SK-N-SH (cell line): ENCODE data around the gene JPT2. TPM values are rescaled to one million over a fixed set of nuclear protein-coding genes. Genes with fewer than 3 reads are reported as not detected.

ENCODE experiments used
- CTCF ChIA-PET: fragments of 300-600, 350-600 bp; formaldehyde crosslinking; extraction: SDS; loops from one replicate; lab custom pipeline; 2021; lab: Yijun Ruan, JAX
- POLR2A ChIA-PET: fragments of 350-600 bp; sonication (Branson Sonifier 250); formaldehyde crosslinking; extraction: SDS; loops from one replicate; lab custom pipeline; 2020; ENCODE audit warnings: antibody characterized with exemption, inconsistent platforms; lab: Yijun Ruan, JAX
- DNase-seq: peaks from one replicate; pipeline ENCODE4 v3.0.0; 2012
- H2AFZ ChIP-seq: fragments of 200-600 bp; sonication (generic); 2 replicates; pipeline ENCODE4 v1.8.1; 2016; ENCODE audit warnings: antibody characterized with exemption, mild to moderate bottlenecking, low read depth
- H3F3A ChIP-seq: fragments of 200-600 bp; sonication (generic); replicated peaks from 2 replicates; pipeline ENCODE3; 2016; ENCODE audit warnings: antibody characterized with exemption, mild to moderate bottlenecking; ENCODE audit not compliant: insufficient read depth
- H3K27ac ChIP-seq, 2 experiments: fragments of 200-500 bp in 1 of 2; fragments of 200-600 bp in 1 of 2; sonication (Bioruptor generic) in 1 of 2; sonication (generic), shearing (Covaris generic) in 1 of 2; 2 replicates each; pipeline versions ENCODE4 v1.5.1 to v1.6.1; 2014 to 2016; ENCODE audit warnings: low read depth in 2 of 2, inconsistent platforms in 1 of 2, low read length in 1 of 2, mild to moderate bottlenecking in 1 of 2, mixed read lengths in 1 of 2
- H3K27me3 ChIP-seq: fragments of 200-600 bp; sonication (generic), shearing (Covaris generic); 2 replicates; pipeline ENCODE4 v1.6.1; 2016; ENCODE audit warnings: mixed run types; ENCODE audit not compliant: insufficient read depth
- H3K36me3 ChIP-seq, 2 experiments: fragments of 200-500 bp in 1 of 2; fragments of 200-600 bp in 1 of 2; sonication (Bioruptor generic) in 1 of 2; sonication (generic) in 1 of 2; replicated peaks in 1 of 2; 2 replicates each; pipeline versions ENCODE3 to v1.5.1; 2014 to 2016; ENCODE audit warnings: low read length in 1 of 2, mild to moderate bottlenecking in 1 of 2; ENCODE audit not compliant: insufficient read depth in 2 of 2, control insufficient read depth in 1 of 2
- H3K4me1 ChIP-seq, 2 experiments: fragments of 200-500 bp in 1 of 2; fragments of 200-600 bp in 1 of 2; sonication (Bioruptor generic) in 1 of 2; sonication (generic), shearing (Covaris generic) in 1 of 2; 2 replicates each; pipeline versions ENCODE4 v1.5.1 to v1.6.1; 2014 to 2016; ENCODE audit warnings: low read depth in 1 of 2, low read length in 1 of 2, mixed run types in 1 of 2; ENCODE audit not compliant: insufficient read depth in 2 of 2, control insufficient read depth in 1 of 2
- H3K4me2 ChIP-seq: fragments of 200-600 bp; sonication (generic), shearing (Covaris generic); 2 replicates; pipeline ENCODE4 v1.6.1; 2017; ENCODE audit warnings: mixed run types
- H3K4me3 ChIP-seq, 2 experiments: fragments of 200-500 bp in 1 of 2; fragments of 200-600 bp in 1 of 2; sonication (Bioruptor generic) in 1 of 2; sonication (generic), shearing (Covaris generic) in 1 of 2; 2 replicates each; pipeline versions ENCODE4 v1.5.1 to v1.8.1; 2014 to 2016; ENCODE audit warnings: low read depth in 2 of 2, inconsistent platforms in 1 of 2, low read length in 1 of 2, mild to moderate bottlenecking in 1 of 2, mixed read lengths in 1 of 2, moderate library complexity in 1 of 2
- H3K79me2 ChIP-seq: fragments of 200-600 bp; sonication (generic); 2 replicates; pipeline ENCODE4 v1.8.1; 2017; ENCODE audit warnings: mild to moderate bottlenecking; ENCODE audit not compliant: insufficient read depth
- H3K9ac ChIP-seq: fragments of 200-600 bp; sonication (generic); 2 replicates; pipeline ENCODE4 v1.6.1; 2017; ENCODE audit warnings: mixed run types
- H3K9me2 ChIP-seq: fragments of 200-600 bp; sonication (generic); 2 replicates; pipeline ENCODE4 v1.6.1; 2017; ENCODE audit warnings: mixed run types
- H3K9me3 ChIP-seq: fragments of 200-600 bp; sonication (generic); 2 replicates; pipeline ENCODE4 v1.6.1; 2017; ENCODE audit warnings: mixed run types, mild to moderate bottlenecking, moderate library complexity
- H4K20me1 ChIP-seq: fragments of 200-600 bp; sonication (generic); 2 replicates; pipeline ENCODE4 v1.6.1; 2017; ENCODE audit warnings: mild to moderate bottlenecking, mixed run types; ENCODE audit not compliant: insufficient read depth
- CHD2 ChIP-seq: fragments of 150-350 bp; IDR thresholded peaks from 2 replicates; pipeline ENCODE4 v1.6.1; 2018; ENCODE audit warnings: low read length; ENCODE audit not compliant: partially characterized antibody
- CTCF ChIP-seq: fragments of 200-600 bp; sonication (generic); IDR thresholded peaks from 2 replicates; pipeline ENCODE4 v1.6.1; 2017; ENCODE audit warnings: antibody characterized with exemption, mild to moderate bottlenecking, moderate library complexity
- FOSL2 ChIP-seq: IDR thresholded peaks from 2 replicates; pipeline ENCODE4 v1.4.0; 2012; ENCODE audit warnings: low read depth, mild to moderate bottlenecking, moderate library complexity, borderline replicate concordance
- FOXJ3 ChIP-seq: sonication (generic); formaldehyde crosslinking; IDR thresholded peaks from 2 replicates; pipeline ENCODE4 v1.5.1; 2020; ENCODE audit warnings: mild to moderate bottlenecking, missing genetic modification reagents
- GATA2 ChIP-seq: sonication (generic); formaldehyde crosslinking; IDR thresholded peaks from 2 replicates; pipeline ENCODE4 v1.5.0; 2020; ENCODE audit warnings: mild to moderate bottlenecking, missing genetic modification reagents
- IRF3 ChIP-seq: fragments of 150-350 bp; IDR thresholded peaks from 2 replicates; pipeline ENCODE4 v1.6.1; 2016; ENCODE audit warnings: mild to moderate bottlenecking, low read depth, low read length
- JUND ChIP-seq: IDR thresholded peaks from 2 replicates; pipeline ENCODE4 v1.4.0; 2012
- MEF2A ChIP-seq: IDR thresholded peaks from 2 replicates; pipeline ENCODE4 v1.4.0; 2012; ENCODE audit warnings: low read depth, borderline replicate concordance
- NRF1 ChIP-seq: IDR thresholded peaks from 2 replicates; pipeline ENCODE4 v1.6.1; 2012; ENCODE audit warnings: low read depth, mild to moderate bottlenecking, low read length
- RAD21 ChIP-seq: IDR thresholded peaks from 2 replicates; pipeline ENCODE4 v1.6.1; 2012; ENCODE audit warnings: mild to moderate bottlenecking, low read length
- TCF12 ChIP-seq: IDR thresholded peaks from 2 replicates; pipeline ENCODE4 v1.4.0; 2012
- TEAD4 ChIP-seq: IDR thresholded peaks from 2 replicates; pipeline ENCODE4 v1.4.0; 2012; ENCODE audit warnings: mild to moderate bottlenecking, borderline replicate concordance; ENCODE audit not compliant: insufficient read depth
- YY1 ChIP-seq: IDR thresholded peaks from 2 replicates; pipeline ENCODE4 v1.4.0; 2012; ENCODE audit warnings: low read depth, mild to moderate bottlenecking
- WGBS: methylation state at CpG from one replicate; pipeline ENCODE4 v1.1.6; 2017; ENCODE audit warnings: low lambda C conversion rate; 5-methylcytosine and 5-hydroxymethylcytosine counted together
- polyA plus RNA-seq, 3 experiments: library from polyadenylated mRNA; depleted of rRNA; stranded (reverse); fragments of >200 nt; gene quantifications; 2 replicates each; pipeline ENCODE4 v1.2.3, GENCODE V29; 2012
- TF ChIP-seq, protein P1 (sequence below): IDR thresholded peaks from 2 replicates; pipeline ENCODE4; 2012
- TF ChIP-seq, protein P2 (sequence below): IDR thresholded peaks from 2 replicates; pipeline ENCODE4 v1.4.0; 2012; ENCODE audit warnings: low read depth, borderline replicate concordance
- TF ChIP-seq, protein P3 (sequence below): fragments of 150-350 bp; IDR thresholded peaks from 2 replicates; pipeline ENCODE4 v1.6.1; 2017; ENCODE audit warnings: antibody characterized with exemption, low read length, low read depth, borderline replicate concordance
- TF ChIP-seq, protein P4 (sequence below): IDR thresholded peaks from 2 replicates; pipeline ENCODE4 v1.4.0; 2012; ENCODE audit warnings: low read depth, borderline replicate concordance
- TF ChIP-seq, protein P5 (sequence below): IDR thresholded peaks from 2 replicates; pipeline ENCODE4 v1.6.1; 2012; ENCODE audit warnings: mild to moderate bottlenecking, low read depth, low read length, moderate library complexity

JPT2 gene
- polyA plus RNA-seq, 1 of the 3 experiments (the other 2 are of a cell fraction) = 67.4 TPM

GRCh38 chr16:1655909-1656807, 21.9 kb upstream of the JPT2 start:
- ChIA-PET CTCF (interaction anchor here (0.9 to 1.1 kb wide), 2 partner anchors 49 to 67 kb away, joined by 3 to 4 read pairs; no protein-coding TSS in a partner anchor), POLR2A (no interaction called here)
- no peaks in the 10 kb centered on the region for H3K9me2 ChIP-seq
- peaks cover 9% of the 10 kb centered on the region; the same call in 1 of the 2 replicates for H4K20me1 ChIP-seq
- H3F3A ChIP-seq = no peaks in the 10 kb centered on the region
- no peaks in the 10 kb centered on the region for H3K27me3 ChIP-seq
- WGBS = 95% methylated on average over 23 of the region's 52 CpGs
- H3K27ac ChIP-seq = no peak overlapping the region
- DNase-seq = no peak
- no peak overlapping the region for H3K9ac ChIP-seq
- H2AFZ ChIP-seq = no peak overlapping the region
- TF ChIP-seq GATA2 (CRISPR knock-in tag) (no peak), NRF1 (no peak), RAD21 (no peak), MEF2A (no peak), CTCF (no peak), CHD2 (no peak), JUND (no peak), TEAD4 (no peak), TCF12 (no peak), FOXJ3 (CRISPR knock-in tag) (no peak), YY1 (no peak), FOSL2 (no peak), IRF3 (no peak)
- TF ChIP-seq, protein P1, sequence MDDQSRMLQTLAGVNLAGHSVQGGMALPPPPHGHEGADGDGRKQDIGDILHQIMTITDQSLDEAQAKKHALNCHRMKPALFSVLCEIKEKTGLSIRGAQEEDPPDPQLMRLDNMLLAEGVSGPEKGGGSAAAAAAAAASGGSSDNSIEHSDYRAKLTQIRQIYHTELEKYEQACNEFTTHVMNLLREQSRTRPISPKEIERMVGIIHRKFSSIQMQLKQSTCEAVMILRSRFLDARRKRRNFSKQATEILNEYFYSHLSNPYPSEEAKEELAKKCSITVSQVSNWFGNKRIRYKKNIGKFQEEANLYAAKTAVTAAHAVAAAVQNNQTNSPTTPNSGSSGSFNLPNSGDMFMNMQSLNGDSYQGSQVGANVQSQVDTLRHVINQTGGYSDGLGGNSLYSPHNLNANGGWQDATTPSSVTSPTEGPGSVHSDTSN = no peak
- TF ChIP-seq, protein P2, sequence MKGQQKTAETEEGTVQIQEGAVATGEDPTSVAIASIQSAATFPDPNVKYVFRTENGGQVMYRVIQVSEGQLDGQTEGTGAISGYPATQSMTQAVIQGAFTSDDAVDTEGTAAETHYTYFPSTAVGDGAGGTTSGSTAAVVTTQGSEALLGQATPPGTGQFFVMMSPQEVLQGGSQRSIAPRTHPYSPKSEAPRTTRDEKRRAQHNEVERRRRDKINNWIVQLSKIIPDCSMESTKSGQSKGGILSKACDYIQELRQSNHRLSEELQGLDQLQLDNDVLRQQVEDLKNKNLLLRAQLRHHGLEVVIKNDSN = no peak
- TF ChIP-seq, protein P3, sequence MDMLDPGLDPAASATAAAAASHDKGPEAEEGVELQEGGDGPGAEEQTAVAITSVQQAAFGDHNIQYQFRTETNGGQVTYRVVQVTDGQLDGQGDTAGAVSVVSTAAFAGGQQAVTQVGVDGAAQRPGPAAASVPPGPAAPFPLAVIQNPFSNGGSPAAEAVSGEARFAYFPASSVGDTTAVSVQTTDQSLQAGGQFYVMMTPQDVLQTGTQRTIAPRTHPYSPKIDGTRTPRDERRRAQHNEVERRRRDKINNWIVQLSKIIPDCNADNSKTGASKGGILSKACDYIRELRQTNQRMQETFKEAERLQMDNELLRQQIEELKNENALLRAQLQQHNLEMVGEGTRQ = no peak
- TF ChIP-seq, protein P4, sequence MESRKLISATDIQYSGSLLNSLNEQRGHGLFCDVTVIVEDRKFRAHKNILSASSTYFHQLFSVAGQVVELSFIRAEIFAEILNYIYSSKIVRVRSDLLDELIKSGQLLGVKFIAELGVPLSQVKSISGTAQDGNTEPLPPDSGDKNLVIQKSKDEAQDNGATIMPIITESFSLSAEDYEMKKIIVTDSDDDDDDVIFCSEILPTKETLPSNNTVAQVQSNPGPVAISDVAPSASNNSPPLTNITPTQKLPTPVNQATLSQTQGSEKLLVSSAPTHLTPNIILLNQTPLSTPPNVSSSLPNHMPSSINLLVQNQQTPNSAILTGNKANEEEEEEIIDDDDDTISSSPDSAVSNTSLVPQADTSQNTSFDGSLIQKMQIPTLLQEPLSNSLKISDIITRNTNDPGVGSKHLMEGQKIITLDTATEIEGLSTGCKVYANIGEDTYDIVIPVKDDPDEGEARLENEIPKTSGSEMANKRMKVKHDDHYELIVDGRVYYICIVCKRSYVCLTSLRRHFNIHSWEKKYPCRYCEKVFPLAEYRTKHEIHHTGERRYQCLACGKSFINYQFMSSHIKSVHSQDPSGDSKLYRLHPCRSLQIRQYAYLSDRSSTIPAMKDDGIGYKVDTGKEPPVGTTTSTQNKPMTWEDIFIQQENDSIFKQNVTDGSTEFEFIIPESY = no peak
- TF ChIP-seq, protein P5, sequence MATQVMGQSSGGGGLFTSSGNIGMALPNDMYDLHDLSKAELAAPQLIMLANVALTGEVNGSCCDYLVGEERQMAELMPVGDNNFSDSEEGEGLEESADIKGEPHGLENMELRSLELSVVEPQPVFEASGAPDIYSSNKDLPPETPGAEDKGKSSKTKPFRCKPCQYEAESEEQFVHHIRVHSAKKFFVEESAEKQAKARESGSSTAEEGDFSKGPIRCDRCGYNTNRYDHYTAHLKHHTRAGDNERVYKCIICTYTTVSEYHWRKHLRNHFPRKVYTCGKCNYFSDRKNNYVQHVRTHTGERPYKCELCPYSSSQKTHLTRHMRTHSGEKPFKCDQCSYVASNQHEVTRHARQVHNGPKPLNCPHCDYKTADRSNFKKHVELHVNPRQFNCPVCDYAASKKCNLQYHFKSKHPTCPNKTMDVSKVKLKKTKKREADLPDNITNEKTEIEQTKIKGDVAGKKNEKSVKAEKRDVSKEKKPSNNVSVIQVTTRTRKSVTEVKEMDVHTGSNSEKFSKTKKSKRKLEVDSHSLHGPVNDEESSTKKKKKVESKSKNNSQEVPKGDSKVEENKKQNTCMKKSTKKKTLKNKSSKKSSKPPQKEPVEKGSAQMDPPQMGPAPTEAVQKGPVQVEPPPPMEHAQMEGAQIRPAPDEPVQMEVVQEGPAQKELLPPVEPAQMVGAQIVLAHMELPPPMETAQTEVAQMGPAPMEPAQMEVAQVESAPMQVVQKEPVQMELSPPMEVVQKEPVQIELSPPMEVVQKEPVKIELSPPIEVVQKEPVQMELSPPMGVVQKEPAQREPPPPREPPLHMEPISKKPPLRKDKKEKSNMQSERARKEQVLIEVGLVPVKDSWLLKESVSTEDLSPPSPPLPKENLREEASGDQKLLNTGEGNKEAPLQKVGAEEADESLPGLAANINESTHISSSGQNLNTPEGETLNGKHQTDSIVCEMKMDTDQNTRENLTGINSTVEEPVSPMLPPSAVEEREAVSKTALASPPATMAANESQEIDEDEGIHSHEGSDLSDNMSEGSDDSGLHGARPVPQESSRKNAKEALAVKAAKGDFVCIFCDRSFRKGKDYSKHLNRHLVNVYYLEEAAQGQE = no peak
- H3K79me2 ChIP-seq = no peaks in the 10 kb centered on the region; the same call in 1 of the 2 replicates
- no peaks in the 10 kb centered on the region for H3K9me3 ChIP-seq
- peaks cover 0 to 7% of the 10 kb centered on the region in 2 experiments; a peak in 1 of 4 replicates for H3K4me1 ChIP-seq
- H3K4me3 ChIP-seq = no peak overlapping the region
- H3K36me3 ChIP-seq = peaks cover 4 to 61% of the 10 kb centered on the region in 2 experiments
- no peak overlapping the region for H3K4me2 ChIP-seq
